HG03378 (cell line): ENCODE measurements around the gene PATE3.

Experiments
- ATAC-seq: cut with Tn5 transposase; IDR thresholded peaks from one replicate; pipeline ENCODE4 v1.9.1; 2021; ENCODE audit warnings: mild to moderate bottlenecking, moderate library complexity; ENCODE audit not compliant: unreplicated experiment

Gene PATE3

GRCh38 chr11:125835748-125836147 lies 47.8 kb downstream of the PATE3 start:
- no peak for ATAC-seq
